Panc1 (cell line): ENCODE data around the gene PLCB4. TPM values are rescaled to one million over a fixed set of nuclear protein-coding genes. Genes with fewer than 3 reads are reported as not detected.

Experiments
- ATAC-seq: fragments of 200-7000 bp; cut with Tn5 transposase; 2 replicates; pipeline ENCODE4 v1.9.1; 2020; ENCODE audit warnings: mild to moderate bottlenecking, moderate library complexity
- BruUV-seq: library from RNA; stranded (reverse); fragments of 400-500 nt; replicated peaks from 2 replicates; lab custom pipeline; 2021; lab: Mats Ljungman, UMichigan
- CTCF ChIA-PET: fragments of 300-600 bp; sonication (Branson Sonifier 250); formaldehyde crosslinking; loops from one replicate; lab custom pipeline; 2022; ENCODE audit warnings: antibody characterized with exemption; lab: Charles Lee
- POLR2A ChIA-PET: fragments of 300-600 bp; sonication (Branson Sonifier 250); formaldehyde crosslinking; loops from one replicate; lab custom pipeline; 2022; ENCODE audit warnings: antibody characterized with exemption; lab: Charles Lee
- DNase-seq: peaks from one replicate; pipeline ENCODE4 v3.0.0-alpha.2; 2010; ENCODE audit warnings: low read depth, low spot score
- H3K27ac ChIP-seq: 2 replicates; pipeline ENCODE4 v1.5.1; 2011; ENCODE audit warnings: mild to moderate bottlenecking, low read length, inconsistent platforms
- H3K27me3 ChIP-seq: fragments of 200-500 bp; sonication (Bioruptor generic); 2 replicates; pipeline ENCODE4 v1.6.0; 2014; ENCODE audit warnings: low read length, inconsistent platforms; ENCODE audit not compliant: control insufficient read depth, insufficient read depth
- H3K36me3 ChIP-seq: fragments of 200-500 bp; sonication (Bioruptor generic); 2 replicates; pipeline ENCODE4 v1.5.1; 2014; ENCODE audit warnings: inconsistent platforms, mild to moderate bottlenecking, low read length, moderate library complexity; ENCODE audit not compliant: control insufficient read depth, insufficient read depth
- H3K4me1 ChIP-seq: 2 replicates; pipeline ENCODE4 v1.5.1; 2011; ENCODE audit warnings: inconsistent platforms, mild to moderate bottlenecking, low read length, moderate library complexity; ENCODE audit not compliant: control insufficient read depth, insufficient read depth
- H3K4me3 ChIP-seq, 2 experiments: 2 replicates each; pipeline ENCODE4 v1.5.1; 2011 to 2012; ENCODE audit warnings: low read depth in 2 of 2, low read length in 2 of 2, mild to moderate bottlenecking in 2 of 2, inconsistent platforms in 1 of 2, moderate library complexity in 1 of 2
- H3K9me3 ChIP-seq: fragments of 200-500 bp; sonication (Bioruptor generic); 2 replicates; pipeline ENCODE4 v1.5.1; 2014; ENCODE audit warnings: low read depth, mild to moderate bottlenecking, inconsistent platforms, low read length, moderate library complexity; ENCODE audit not compliant: control insufficient read depth, insufficient read depth
- CTCF ChIP-seq: fragments of 450-650 bp; IDR thresholded peaks from 2 replicates; pipeline ENCODE4 v1.5.1; 2017; ENCODE audit warnings: mild to moderate bottlenecking
- POLR2AphosphoS5 ChIP-seq: IDR thresholded peaks from 2 replicates; pipeline ENCODE4 v1.6.1; 2012; ENCODE audit warnings: mild to moderate bottlenecking, low read depth, low read length, moderate library complexity
- REST ChIP-seq, 2 experiments: IDR thresholded peaks; 2 replicates each; pipeline ENCODE4 v1.6.1; 2011 to 2012; ENCODE audit warnings: low read depth in 2 of 2, control low read depth in 1 of 2, low read length in 1 of 2, mild to moderate bottlenecking in 1 of 2, moderate library complexity in 1 of 2; ENCODE audit not compliant: insufficient read depth in 1 of 2
- SIN3A ChIP-seq: IDR thresholded peaks from 2 replicates; pipeline ENCODE4 v1.6.1; 2012; ENCODE audit warnings: low read depth, mild to moderate bottlenecking, low read length, moderate library complexity, borderline replicate concordance; ENCODE audit not compliant: insufficient read depth
- TCF7L2 ChIP-seq: IDR thresholded peaks from 2 replicates; pipeline ENCODE4 v1.6.1; 2011; ENCODE audit warnings: mild to moderate bottlenecking, low read depth, low read length, inconsistent platforms
- in situ Hi-C: cut with HindIII; loops from 2 replicates; pipeline ENCODE4 v1.10.0; 2016; ENCODE audit warnings: low sequenced_read_pairs, low pct_unique_long_range_greater_than_20kb
- intact Hi-C: fragments of 100-400 bp; cut with micrococcal nuclease; formaldehyde crosslinking; loops from one replicate; pipeline ENCODE4 v1.10.0; 2022; ENCODE audit not compliant: unreplicated experiment
- total RNA-seq: library from RNA; stranded (reverse); gene quantifications from one replicate; pipeline ENCODE4 v1.2.1, GENCODE V29; 2021; ENCODE audit not compliant: unreplicated experiment

The PLCB4 gene
- total RNA-seq, 1 experiment from 2014 or later: 1.5 TPM

- intact Hi-C loops (no loop called here), in situ Hi-C loops (no loop called here)
- CTCF ChIA-PET: no interaction called here
- ATAC-seq (no peak), DNase-seq (no peak)
- H3K4me1 ChIP-seq: no peaks in the 10 kb centered on the region
- POLR2A ChIA-PET: no interaction called here
- no peaks in the 10 kb centered on the region for H3K27me3 ChIP-seq
- TF ChIP-seq TCF7L2 (no peak), SIN3A (no peak), CTCF (no peak), POLR2AphosphoS5 (no peak), REST (IDR thresholded peaks at IDR 0.05; ENCODE audit: insufficient read depth in 1 of 2, low read depth in 2 of 2, low read length in 1 of 2) (no peak)
- no peaks in the 10 kb centered on the region for H3K36me3 ChIP-seq
- H3K27ac ChIP-seq: no peak overlapping the region
- H3K9me3 ChIP-seq: no peaks in the 10 kb centered on the region
- H3K4me3 ChIP-seq: no peak overlapping the region
- BruUV-seq: no TSS peak
Observed at GRCh38 chr20:9457136-9457535, 388.2 kb downstream of the PLCB4 start.

DNA sequence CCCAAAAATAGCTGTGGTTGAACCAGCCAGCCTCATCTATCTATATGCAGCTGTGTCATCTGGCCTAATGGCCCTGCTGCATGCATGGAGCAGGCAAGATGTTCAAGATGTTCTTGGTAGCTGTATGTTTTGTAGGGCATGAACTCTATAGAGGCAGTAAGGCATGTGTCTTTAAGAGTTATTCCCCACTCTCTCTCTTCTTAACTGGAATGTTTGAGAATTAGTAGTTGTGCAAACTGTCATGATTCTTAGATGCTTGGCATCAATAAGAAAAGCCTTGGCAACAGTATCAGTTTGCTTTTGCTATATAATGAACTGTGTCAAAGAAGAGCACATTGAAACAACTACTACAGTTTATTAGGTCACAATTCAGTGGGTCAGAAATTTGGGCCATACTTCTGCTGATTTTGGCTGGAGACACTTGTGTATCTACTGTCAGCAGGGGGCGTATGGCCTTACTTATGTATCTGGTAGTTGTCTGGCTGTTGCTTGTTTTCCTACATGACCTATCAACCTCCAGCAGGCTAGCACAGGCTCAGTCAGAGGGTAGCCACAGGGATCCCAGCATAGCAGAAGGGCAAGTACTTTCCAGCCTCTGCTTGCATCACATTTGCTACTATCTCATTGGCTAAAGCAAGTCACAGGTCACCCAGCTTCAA is 389.4 kb downstream of the PLCB4 start:
- CTCF ChIA-PET: interaction anchor here (0.7 kb wide), 1 partner anchor 151 kb away, joined by 3 read pairs; no protein-coding TSS in a partner anchor
- in situ Hi-C loops (no loop called here), intact Hi-C loops (no loop called here)
- no peak overlapping the region for H3K27ac ChIP-seq
- H3K4me1 ChIP-seq: no peaks in the 10 kb centered on the region
- H3K36me3 ChIP-seq: no peaks in the 10 kb centered on the region
- H3K4me3 ChIP-seq: no peak overlapping the region
- no TSS peak for BruUV-seq
- DNase-seq (no peak), ATAC-seq (no peak)
- no peaks in the 10 kb centered on the region for H3K27me3 ChIP-seq
- POLR2A ChIA-PET: interaction anchor here (0.7 kb wide), 1 partner anchor 23 kb away, joined by 5 read pairs; no protein-coding TSS in a partner anchor
- TF ChIP-seq POLR2AphosphoS5: no peak
- peak; percentile 17 for TF ChIP-seq CTCF
- H3K9me3 ChIP-seq: no peaks in the 10 kb centered on the region
